HG03097 (cell line): ENCODE data around the gene FAT1.

Experiments used
- ATAC-seq: cut with Tn5 transposase; IDR thresholded peaks from one replicate; pipeline ENCODE4 v1.9.1; 2021; ENCODE audit not compliant: unreplicated experiment, low FRiP score

Gene FAT1

DNA sequence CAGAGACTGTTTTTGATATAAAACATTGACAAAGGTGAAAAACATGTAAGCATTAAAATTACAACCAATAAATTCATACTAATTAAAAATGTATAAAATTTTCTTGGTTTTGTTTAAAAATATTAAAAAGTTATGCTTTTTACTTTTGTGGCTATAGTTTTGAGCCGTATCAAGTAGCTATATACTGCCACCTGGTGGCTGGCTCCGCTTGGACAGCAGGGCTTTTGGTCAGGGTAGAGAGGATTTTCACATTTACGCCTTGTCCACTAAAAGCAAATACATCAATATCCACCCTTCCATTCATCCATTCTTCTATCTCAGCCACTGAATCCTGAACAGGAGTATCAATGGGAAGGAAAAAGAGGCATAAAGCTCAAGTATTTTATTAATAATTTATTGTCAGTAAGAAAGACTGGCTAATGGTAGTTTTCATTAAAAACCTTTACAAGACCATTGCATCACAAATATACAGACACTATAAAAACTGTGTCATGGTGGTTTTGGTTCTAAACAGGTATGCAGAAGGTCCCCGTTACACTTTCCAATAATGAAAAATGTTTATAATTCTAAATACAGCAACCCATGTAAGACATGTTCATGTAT, 136.1 kb downstream of the FAT1 start:
- ATAC-seq, result no peak

DNA sequence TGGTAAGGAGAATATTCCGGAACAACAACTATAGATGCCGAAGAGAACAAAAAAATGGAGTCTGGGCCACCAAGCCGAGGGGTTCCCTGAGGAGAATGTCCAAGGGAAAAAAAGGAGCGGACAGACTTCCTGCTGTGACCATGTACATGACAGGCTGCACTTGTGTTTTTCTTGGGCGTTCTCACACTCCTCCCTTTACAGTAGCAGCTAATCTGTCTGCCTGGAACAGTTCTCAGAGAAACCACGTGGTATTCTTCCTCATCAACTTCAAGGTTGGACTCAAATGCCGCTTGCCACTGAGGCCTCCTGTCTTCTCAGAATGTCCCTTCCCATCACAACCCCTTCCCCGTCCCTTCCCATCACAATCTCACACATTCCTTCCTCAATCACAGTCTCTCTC, 137.5 kb downstream of the FAT1 start:
- no peak for ATAC-seq

DNA sequence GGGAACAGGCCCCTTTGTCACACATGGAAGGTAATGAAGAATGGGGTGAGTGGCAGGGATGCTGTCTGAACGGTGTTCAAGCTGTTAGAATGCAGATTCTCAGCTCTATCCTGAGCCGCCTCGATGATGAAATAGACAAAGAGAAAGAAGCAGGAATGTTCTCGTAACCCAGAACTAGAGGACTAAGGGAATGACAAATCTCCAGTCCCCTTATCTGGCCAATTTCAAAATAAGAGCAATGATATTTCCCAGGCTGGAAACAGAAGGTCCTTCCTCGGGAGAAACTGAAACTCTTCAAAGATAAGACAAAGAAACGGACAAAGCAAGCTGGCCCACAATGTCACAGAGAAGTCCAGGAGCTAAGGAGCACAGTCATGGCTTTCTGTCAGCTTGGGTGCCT, 138.7 kb downstream of the FAT1 start:
- no peak for ATAC-seq

DNA sequence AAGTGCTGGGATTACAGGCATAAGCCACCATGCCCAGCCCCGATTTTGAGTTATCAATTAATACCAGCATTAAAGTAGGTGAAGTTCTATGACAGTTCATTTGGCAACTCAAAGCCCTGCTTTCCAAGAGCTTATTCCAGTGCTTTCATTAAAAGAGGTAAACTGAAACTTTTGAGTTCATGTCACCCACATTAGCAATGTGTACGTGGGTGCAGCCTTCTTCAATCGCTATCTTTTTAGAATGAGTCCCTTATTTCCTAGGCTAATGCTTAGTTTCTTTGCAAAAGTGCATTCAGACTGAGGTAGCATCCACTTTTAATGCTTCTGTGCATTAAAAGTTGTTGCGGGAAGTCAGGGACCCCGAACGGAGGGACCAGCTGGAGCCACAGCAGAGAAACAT, 142.2 kb downstream of the FAT1 start:
- ATAC-seq, result no peak

DNA sequence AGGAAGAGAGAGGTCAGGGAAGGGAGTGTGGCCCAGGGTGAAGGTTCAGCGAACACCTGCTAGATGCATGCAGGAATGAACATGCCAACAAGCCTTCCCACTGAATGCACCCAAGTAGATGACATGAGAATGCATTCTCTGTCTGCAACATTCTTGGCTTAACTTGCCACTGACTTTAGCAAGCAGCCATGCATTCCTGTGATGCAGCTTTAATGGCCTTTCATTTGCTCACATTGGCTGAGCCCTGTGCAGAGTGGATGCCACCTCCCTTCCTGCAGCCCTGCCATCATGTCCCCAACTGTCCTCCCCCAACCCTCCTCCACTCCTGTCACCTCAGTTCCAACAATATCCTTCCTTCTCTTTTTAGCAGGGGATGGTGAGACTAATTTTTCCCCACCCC, 143.0 kb downstream of the FAT1 start:
- no peak for ATAC-seq

DNA sequence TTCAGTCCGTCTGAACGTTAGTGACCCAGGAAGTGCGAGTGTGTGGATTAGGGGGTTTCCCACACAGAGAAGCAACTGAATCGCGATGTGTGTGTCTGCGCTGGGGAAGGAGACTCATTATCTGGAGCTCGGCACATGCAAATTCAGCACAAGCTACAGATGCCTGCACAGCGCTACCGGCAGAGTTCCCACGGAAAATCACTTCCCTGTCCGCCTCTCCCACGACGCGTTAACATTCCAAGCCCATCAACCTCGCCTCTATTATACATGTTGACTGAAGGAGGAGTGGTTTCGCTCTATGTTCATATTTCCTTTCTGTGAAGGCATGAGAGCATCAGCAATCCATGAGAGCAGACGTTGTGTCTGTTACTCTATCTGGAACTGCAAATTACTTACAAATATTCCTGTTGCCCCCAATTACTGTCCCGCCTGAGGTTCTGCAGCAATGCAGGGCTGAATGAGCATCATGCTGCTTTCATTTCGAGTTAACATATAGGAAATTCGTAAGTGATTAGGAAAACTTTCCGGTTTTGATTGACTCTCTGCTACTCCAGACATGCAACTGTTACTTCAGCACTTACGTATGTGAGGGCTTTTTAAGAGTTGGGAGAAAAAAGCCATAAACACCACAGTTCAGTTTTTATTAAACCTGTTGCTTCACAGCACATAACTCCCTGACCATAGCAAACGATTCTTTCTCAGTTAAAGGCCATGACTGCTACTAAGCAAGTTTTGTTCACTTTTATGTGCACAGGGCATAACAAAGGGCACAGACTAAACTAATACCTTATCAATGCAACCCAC, 153.3 kb downstream of the FAT1 start:
- no peak for ATAC-seq

DNA sequence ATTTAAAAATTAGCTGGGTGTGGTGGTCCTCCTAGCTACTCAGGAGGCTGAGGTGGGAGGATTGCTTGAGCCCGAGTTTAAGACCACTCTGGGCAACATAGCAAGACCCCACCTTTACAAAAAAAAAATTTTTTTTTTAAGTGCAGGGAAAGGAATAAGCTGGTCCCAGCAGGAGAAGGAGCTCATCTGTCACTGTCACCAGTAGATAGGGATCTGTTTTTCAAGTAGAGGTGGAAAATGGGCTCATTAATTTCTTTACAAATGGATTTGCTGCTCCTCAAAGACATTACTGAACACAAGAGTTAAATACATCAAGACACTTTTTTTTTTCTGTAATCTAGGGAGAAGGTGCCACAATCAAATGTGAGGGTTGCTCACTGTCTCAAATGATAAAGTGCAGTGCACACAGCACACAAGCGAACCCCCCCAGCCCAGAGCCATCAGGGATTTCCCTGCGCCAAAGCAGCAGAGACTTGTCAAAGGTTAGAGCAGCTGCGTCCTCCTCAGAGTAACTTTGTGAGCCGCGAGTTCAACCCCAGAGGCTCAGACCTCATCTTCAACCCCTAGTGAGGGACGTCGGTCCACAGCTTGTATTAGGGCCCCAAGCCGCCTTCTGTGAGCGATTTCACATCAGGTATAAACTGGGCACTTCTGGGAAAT, 154.0 kb downstream of the FAT1 start:
- ATAC-seq, result no peak

DNA sequence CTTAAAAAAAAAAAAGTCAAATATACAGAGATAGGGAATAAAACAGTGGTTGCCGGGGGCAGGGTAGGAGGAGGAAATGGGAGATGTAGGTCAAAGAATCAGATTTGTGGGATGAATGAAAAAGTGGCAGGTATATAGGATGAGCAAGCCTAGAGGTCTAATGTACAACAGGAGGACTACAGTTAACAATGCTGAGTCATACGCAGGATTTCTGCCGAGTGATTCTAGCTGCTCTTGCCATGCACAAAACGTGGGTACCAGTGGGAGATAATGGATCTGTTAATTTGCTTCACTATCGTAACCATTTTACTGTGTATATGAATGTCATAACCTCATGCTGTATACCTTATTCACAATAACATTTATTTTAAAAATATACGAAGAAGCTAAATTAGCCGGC, 157.6 kb downstream of the FAT1 start:
- ATAC-seq, result no peak

DNA sequence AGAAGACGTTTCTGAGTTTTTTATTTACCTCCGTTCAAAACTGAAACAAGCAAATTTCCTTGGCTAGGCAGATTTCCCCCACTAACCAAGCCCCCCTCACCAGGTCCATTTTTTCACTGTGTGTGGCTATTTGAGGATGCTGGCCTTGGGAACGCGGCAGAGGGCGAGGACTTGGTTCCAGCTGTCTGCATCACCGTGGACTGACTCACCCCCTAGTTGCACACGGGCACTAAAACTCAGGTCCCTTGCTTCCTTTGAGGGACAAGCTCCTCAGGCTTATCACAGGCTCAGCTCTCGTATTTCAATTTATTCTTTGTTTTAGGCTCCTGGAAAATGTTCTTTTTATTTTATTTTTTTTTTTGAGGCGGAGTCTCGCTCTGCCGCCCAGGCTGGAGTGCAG, 159.9 kb downstream of the FAT1 start:
- no peak for ATAC-seq

DNA sequence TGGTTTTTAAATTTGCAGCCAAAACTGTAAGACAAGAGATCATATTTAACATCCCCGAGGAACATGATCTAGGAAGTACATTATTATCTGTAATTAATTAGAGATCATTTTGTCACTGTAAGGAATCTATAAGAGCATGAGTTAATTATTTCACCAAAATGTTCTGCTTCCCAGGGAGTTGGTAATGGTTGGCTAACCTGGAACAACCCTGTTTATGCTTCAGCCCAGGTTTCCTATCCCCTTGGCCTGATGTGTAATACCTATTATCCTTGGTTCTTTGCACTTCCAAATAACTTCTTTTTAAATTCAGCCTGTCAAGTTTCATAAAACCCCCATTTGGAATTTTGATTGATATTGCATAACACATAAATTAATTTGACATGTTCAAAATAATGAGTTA, 161.9 kb downstream of the FAT1 start:
- ATAC-seq, result no peak

DNA sequence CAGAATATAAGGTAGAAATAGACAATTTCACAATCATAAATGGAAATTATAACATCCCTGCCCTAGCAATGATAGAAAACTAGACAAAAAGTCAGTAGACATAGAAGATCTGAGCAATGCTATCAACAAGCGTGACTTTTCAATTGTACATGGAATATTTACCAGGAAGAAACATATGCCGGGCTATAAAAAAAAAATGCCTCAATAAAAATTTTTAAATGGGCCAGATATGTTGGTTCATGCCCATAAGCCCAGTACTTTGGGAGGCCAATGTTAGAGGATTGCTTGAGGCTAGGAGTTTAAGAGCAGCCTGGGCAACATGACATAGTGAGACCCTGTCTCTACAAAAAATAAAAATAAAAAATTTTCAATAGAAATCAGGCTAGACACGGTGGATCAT, 163.0 kb downstream of the FAT1 start:
- no peak for ATAC-seq

DNA sequence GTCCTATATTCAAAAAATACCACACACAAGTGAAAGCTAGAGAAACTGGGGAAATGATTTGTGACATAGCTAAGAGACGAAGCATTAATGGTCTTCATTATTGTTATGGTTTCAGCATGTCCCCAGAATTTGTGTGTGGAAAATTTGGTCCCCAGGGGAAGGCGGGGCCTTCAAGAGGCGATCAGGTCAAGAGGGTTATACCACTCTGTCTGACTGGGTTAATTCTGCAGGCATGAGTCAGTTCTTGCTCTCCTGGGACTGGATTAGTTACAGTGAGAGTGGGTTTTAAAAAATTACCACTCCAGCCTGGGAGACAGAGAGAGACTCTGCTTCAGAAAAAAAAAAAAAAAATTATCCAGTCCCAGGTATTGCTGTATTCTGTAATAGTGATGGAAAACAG, 166.2 kb downstream of the FAT1 start:
- no peak for ATAC-seq

DNA sequence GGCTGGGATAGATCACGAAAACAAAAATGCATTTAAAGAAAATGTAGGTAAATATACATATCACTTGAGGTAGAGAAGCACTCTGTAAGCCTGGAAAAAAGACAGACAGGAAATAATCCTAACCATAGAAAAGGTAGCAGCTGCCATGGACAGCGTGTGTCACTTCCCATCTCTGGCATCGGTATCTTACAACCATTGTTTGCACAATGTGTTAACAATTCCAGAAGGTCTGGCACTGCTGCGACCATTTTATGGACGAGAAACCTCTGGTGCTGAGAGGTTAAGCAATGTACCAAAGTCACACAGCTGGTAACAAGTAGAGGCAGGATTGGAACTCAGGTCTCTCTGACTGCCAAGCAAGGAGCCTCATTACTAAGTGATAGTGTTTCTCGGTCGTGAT, 166.6 kb downstream of the FAT1 start:
- no peak for ATAC-seq

DNA sequence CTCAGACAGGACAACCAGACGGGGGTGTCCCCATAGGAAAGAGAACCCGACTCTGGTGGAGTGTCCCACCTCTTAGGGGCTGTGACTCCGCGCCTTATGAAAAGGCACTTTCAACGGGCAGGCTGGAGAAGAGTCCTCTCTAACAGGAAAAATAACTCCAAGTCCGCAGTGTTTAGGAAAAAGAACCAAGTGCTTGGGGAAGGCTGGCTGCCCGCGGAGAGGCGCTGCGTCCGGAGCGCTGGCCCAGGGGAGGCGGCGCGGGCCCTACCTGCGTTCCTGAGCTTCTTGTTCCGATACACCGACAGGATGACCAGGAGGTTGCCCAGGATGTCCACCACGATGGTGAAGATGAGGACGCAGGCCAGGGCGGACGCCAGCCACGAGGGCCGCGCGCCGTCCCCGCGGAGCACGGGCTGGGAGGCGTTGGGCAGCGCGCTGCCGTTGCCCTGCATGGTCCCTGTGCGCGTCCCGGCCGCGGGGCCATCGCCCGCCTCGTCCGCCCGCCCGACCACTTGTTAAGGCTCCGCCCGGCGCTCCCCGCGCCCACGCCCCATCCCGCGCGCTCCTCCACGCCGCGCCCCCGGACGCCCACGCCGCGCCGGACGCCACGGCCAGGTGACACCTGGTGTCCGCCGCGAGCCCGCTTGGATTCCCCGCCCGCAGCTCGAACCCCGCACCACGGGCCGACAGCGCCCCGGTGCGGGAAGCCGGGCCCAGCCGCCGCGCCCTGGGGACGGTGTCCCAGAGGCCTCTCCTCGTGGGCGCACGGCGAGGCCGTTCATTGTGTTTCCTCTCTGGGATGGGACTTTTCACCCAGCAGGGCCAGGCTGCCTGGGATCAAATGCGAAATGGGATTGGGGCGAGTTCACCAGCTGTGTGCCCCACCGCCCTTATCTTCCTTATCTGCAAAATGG, 168.5 kb downstream of the FAT1 start, which contains the start of gene MTNR1A:
TSS of gene MTNR1A (minus strand) at position 654 of the 914 bp plus-strand sequence. CDS start at position 452, 202 bp downstream.
- ATAC-seq, result no peak

DNA sequence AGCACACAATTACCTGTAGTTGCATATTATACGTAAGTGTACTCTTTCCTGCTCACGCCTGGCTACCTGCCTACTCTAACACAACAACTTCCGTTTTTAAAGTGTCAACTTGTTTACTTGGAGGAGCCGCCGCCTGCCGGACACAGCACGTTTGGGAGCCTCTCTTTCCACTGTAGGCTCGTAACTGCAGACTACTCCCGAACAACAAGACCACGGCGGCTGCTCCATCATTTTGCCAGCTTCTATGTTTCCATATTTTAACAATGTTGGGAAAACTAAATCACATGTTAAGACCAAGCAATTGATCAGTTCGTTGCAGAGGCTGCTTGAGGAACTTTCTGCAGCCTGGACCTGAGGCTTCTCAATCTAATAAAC, 169.1 kb downstream of the FAT1 start:
- no peak for ATAC-seq

DNA sequence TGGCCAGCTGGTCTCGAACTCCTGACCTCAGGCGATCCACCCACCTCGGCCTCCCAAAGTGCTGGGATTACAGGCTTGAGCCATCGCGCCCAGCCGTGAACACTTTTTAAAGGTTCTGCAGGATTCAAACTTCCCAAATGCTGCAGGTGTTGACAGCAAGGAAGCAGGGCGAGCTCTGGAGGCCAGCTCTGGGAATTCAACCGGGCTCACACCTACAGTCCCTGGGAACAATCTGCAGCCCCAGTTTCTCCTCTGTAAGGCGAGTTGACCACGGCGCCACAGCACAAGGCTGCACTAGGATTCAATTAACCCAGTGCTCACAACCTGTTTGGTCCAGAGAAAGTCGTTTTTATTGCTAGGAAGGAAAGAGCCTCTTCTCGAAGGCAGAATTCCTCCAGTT, 169.9 kb downstream of the FAT1 start:
- no peak for ATAC-seq

DNA sequence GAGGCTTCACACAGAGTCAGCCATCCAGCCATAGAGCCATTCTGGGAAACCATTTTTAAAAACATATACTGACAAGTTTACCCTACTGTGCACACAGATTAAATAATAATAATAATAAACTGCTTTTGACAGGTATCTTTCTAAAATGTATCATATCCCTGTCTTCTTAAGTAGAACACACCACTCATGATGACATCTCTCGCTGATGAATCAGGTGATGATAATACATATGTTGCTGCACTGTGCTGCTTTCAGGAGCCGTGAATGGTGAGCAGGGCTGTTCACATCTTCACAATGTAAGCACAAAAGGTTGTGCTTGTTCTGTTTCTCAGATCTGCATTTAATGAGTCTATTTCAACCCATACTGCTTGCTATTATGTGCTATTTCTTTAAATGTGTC, 171.8 kb downstream of the FAT1 start:
- ATAC-seq, result no peak

DNA sequence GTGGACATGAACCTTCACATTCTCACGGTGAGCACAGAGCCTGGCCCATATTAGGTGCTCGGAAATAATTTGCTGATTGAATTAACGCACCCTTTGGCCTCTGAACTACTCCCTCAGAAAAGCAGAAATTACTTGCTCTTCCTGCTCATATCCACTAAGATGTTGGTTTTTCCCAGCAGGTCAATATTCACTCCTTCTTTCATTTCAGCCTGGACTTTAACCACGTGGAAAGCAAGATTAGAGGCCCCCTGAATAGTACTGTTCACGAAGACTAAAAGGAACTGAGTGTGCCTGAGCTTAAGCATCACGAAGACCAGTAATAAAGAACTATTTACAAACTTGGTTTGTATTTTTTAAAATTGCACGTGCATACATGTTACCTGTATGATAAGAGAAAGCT, 178.2 kb downstream of the FAT1 start:
- ATAC-seq, result no peak

DNA sequence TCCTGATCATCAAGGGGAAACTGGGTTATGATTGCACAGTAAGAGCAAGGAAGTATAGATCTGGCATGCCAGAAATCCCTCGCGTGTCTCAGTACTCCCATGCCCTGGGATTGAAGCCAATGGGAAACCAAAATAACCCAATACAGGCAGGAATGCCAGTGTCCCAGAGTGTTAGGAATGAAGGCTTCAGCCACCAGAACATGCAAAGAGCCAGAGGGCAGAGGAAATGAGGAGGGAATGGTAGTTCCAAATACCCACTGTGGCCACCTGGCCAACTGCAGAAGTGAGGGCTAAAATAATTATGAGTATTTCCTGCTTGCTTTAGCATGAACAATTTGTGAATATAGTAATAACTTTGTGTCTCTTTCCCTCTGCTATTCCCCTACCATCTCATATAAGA, 180.4 kb downstream of the FAT1 start:
- ATAC-seq, result no peak

DNA sequence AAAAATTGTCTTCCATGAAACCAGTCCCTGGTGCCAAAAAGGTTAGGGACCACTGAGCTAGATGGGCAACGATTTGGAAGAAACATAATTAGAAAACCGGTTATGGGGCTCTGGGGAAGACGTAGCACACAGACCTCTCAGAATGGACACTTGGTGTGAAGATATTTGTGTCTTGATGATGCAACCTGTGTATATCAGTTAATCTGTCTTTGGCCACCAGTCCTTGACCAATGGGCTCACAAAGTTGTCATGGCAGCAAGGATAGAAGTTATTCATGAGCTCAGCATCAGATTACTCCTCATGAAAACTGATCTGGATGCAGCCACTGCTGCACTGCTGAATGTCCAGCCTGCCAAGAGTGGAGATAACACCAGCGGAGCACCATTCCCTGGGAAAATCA, 181.9 kb downstream of the FAT1 start:
- ATAC-seq, result no peak
